IPS DF 6.9 (cell line): Measurements from ENCODE around the gene ERC2.

Experiments used
- DNase-seq: peaks from one replicate; pipeline ENCODE4 v3.0.0-alpha.2; 2013; ENCODE audit warnings: low read depth, low spot score
- H3K27ac ChIP-seq: one replicate; pipeline ENCODE4 v1.5.1; 2013; ENCODE audit warnings: low read length, control low read depth
- H3K27me3 ChIP-seq: 2 replicates; pipeline ENCODE4 v1.6.1; 2013; ENCODE audit warnings: mild to moderate bottlenecking, low read length; ENCODE audit not compliant: control insufficient read depth, insufficient read depth
- H3K36me3 ChIP-seq: 2 replicates; pipeline ENCODE4 v1.6.1; 2013; ENCODE audit warnings: low read length; ENCODE audit not compliant: control insufficient read depth, insufficient read depth
- H3K4me1 ChIP-seq: 2 replicates; pipeline ENCODE4 v1.6.1; 2013; ENCODE audit warnings: low read length; ENCODE audit not compliant: control insufficient read depth, insufficient read depth
- H3K4me3 ChIP-seq: 2 replicates; pipeline ENCODE4 v1.5.1; 2013; ENCODE audit warnings: mild to moderate bottlenecking, low read length
- H3K9me3 ChIP-seq: 2 replicates; pipeline ENCODE4 v1.6.1; 2013; ENCODE audit warnings: low read length, inconsistent platforms; ENCODE audit not compliant: control insufficient read depth, insufficient read depth
- WGBS: extraction: QIAGEN DNeasy Blood & Tissue Kit; methylation state at CpG from one replicate; pipeline ENCODE4 v1.1.7; 2013; ENCODE audit warnings: mixed read lengths, missing lambda C conversion rate; ENCODE audit not compliant: insufficient read length, insufficient coverage; 5-methylcytosine and 5-hydroxymethylcytosine counted together

Gene ERC2

DNA sequence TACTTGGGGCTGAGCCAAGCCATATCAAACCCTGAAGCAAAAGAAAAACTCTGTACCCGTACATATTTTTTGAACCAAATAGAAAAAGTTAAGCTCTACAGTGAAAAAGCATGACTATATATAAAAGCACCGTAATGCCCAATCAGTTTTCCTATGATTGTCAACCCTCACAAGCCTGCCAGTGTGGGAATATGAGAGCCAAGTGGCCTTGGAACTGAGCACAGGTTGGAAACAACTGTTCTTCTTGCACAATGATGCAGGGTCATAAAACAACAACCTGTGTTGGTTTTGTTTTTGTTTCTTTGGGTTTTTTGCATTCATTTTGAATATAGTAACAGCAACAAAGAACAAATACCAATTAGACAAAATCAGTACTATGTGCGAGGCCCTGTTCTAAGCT is 3.5 kb upstream of the ERC2 start:
- WGBS, result no CpG with 5 or more reads among the region's 3 CpGs
- Histone ChIP-seq H3K27me3 (no peaks in the 10 kb centered on the region), H3K4me3 (no peak overlapping the region), H3K4me1 (no peaks in the 10 kb centered on the region), H3K36me3 (no peaks in the 10 kb centered on the region), H3K9me3 (no peaks in the 10 kb centered on the region), H3K27ac (no peak overlapping the region)
- no peak for DNase-seq

DNA sequence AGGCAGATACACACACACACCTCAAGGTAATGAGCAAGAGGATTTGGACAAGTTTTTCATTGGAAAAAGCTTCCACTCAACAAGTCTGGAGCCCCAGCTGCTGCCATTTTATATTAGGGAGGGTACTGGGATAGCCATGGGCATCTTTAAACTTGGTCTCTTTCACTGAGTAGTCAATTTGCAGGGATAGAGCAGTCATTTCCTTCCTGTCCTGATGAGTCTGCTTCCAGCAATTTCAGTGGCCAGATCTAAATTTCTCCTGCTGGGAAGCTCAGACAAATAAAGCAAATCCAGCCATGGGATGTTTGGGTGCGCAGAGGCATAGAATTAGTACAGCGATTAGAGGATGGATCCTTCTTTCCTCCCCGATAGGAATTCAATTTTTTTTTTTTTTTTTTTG is 874 bp upstream of the ERC2 start:
- Histone ChIP-seq H3K4me3 (no peak overlapping the region), H3K27ac (no peak overlapping the region), H3K4me1 (no peaks in the 10 kb centered on the region), H3K36me3 (no peaks in the 10 kb centered on the region), H3K27me3 (no peaks in the 10 kb centered on the region), H3K9me3 (no peaks in the 10 kb centered on the region)
- no peak for DNase-seq
- no CpG with 5 or more reads among the region's 3 CpGs for WGBS

DNA sequence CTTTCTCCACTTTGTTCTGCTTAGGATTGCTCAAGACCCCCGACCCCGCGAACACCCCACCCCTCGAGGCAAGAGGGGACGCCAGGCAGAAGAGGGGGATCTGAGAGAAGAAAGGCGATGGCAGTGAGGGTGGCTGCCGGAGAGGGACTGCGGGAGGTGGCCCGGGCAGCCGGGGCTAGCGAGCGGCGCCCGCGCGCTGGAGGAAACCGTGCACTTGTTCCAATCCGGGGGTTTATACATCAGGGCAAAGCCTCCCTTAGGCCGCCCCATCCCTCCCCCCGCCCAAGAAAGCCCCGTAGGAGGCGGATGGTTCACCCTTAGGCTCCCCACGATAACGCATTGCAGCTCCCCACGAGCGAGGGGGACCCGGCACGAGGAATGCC is 475 bp downstream of the ERC2 start:
- Histone ChIP-seq H3K27me3 (no peaks in the 10 kb centered on the region), H3K27ac (no peak overlapping the region), H3K4me3 (peak overlapping the region; percentile 90), H3K36me3 (no peaks in the 10 kb centered on the region), H3K4me1 (no peaks in the 10 kb centered on the region), H3K9me3 (no peaks in the 10 kb centered on the region)
- WGBS, result no CpG with 5 or more reads among the region's 28 CpGs
- DNase-seq, result no peak

DNA sequence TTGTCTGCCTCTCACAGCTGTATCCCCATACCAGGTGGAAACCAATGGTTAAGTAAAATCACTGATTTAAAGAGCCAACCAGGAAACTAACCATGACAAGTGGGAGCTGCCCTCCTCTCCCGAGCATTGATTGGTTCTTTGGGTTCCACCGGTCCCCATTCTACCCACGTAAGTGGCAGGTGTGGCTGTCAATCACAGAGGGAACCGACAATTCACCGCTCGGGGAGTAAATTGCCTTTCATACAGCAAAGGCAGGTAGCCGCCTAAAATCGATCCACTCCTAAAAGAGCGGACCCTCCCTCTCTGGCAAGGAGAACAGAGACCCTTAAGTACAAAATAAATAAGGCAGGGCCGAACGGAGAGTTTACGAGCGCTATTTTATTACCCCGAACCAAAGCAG is 1.2 kb downstream of the ERC2 start:
- Histone ChIP-seq H3K27me3 (no peaks in the 10 kb centered on the region), H3K27ac (no peak overlapping the region), H3K36me3 (no peaks in the 10 kb centered on the region), H3K4me1 (no peaks in the 10 kb centered on the region), H3K9me3 (no peaks in the 10 kb centered on the region), H3K4me3 (peak overlapping the region; percentile 90; the same call in 1 of the 2 replicates)
- DNase-seq, result peak; percentile 97
- no CpG with 5 or more reads among the region's 14 CpGs for WGBS

DNA sequence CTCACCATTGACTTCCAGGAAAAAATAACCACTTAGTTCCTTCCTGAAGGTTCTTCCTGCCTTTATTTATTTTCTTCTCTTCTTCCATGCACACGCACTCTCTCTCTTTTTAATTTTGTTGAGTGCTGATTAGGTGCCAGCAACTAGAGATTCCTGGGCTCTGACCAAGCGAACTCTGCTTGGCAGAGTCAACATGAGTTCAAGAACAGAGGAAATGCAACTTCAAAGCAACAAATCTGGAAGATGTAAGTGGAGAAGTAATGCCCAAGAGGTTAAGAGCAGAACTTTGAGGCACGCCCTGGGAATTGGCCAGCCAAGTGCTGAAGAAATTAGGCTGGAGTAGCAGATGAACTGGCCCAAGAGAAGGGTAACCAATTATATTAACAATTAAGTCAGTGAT is 8.5 kb downstream of the ERC2 start:
- WGBS, result no CpG with 5 or more reads among the region's 3 CpGs
- no peaks in the 10 kb centered on the region for H3K27me3 ChIP-seq

DNA sequence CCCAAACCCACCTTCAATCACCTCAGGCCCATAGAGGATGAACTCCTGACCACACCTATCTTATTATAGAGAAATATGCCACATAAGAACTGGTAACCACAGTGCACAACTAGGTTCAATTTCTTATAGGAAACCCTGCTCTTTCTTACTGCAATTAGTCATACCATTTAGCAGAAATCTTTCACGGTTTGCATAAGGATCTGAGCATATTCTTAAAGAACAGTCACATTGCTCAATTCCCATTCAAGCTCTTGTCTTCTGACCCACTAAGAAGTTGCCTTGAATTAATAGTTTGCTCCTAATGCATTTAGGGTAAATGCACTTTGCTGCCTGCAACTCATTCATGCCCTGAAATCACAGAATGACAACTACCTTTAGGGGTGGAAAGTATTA is 9.2 kb downstream of the ERC2 start:
- H3K4me3 ChIP-seq, result no peak overlapping the region
- no peaks in the 10 kb centered on the region for H3K27me3 ChIP-seq
- no peaks in the 10 kb centered on the region for H3K36me3 ChIP-seq
- no peak overlapping the region for H3K27ac ChIP-seq
- WGBS, result no CpG with 5 or more reads among the region's 1 CpG
- H3K9me3 ChIP-seq, result no peaks in the 10 kb centered on the region
- peaks cover 5% of the 10 kb centered on the region; the same call in 1 of the 2 replicates for H3K4me1 ChIP-seq
- no peak for DNase-seq

More for the DNA sequence above, 8.5 kb downstream of the ERC2 start:
- no peak overlapping the region for H3K4me3 ChIP-seq
- H3K27ac ChIP-seq, result no peak overlapping the region
- DNase-seq, result no peak
- no peaks in the 10 kb centered on the region for H3K9me3 ChIP-seq
- peaks cover 5% of the 10 kb centered on the region; the same call in 1 of the 2 replicates for H3K4me1 ChIP-seq
- H3K36me3 ChIP-seq, result no peaks in the 10 kb centered on the region

DNA sequence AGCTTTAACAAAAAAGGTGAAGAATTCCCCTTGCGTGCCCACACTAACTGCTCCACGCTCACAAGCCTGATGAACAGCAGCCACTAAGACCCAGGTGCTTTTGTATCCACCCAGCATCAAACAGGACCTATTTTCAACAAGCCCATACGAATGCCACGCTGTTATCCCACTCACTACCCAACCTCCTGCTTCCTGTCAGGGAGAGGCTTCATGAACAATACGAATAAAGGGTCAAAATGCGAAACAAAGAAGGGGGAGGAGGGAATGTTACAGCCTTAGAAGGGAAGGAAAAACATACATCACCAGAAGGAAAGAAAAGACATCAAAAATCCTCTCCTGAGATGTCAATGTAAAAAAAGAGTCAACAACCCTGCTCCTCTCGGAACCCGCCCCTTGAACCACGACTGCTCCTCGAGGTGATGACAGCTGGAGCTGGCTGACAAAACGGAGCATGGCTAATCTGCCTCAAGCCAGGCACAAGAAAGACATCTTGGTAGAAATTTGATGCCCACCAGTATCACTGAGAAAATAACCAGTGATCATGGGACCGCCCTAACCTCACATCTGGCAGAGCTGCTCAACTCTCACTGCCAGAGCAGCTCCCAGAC is 9.7 kb downstream of the ERC2 start:
- Histone ChIP-seq H3K27me3 (no peaks in the 10 kb centered on the region), H3K27ac (no peak overlapping the region), H3K4me3 (no peak overlapping the region), H3K36me3 (no peaks in the 10 kb centered on the region), H3K9me3 (no peaks in the 10 kb centered on the region), H3K4me1 (peaks cover 5% of the 10 kb centered on the region; the same call in 1 of the 2 replicates)
- WGBS, result no CpG with 5 or more reads among the region's 12 CpGs
- no peak for DNase-seq

DNA sequence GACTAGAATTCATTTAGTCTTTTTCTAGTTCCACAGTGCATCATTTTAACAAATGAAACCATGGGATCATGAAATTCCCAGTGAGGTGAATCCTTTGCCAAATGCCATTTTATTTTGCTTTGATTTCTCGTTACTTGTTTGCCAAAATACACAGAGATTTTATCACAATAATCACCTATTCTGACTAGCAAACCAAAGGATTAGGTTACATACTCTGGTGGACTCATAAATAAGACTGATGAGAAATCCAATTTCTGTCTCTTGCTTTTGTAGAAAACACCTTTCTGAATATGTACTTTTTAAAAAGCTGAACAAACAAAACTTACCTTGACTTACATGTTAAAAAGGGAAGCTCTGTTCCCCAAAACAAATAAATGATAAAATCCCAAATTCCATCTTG is 12.2 kb downstream of the ERC2 start:
- H3K27ac ChIP-seq, result no peak overlapping the region
- H3K27me3 ChIP-seq, result no peaks in the 10 kb centered on the region

DNA sequence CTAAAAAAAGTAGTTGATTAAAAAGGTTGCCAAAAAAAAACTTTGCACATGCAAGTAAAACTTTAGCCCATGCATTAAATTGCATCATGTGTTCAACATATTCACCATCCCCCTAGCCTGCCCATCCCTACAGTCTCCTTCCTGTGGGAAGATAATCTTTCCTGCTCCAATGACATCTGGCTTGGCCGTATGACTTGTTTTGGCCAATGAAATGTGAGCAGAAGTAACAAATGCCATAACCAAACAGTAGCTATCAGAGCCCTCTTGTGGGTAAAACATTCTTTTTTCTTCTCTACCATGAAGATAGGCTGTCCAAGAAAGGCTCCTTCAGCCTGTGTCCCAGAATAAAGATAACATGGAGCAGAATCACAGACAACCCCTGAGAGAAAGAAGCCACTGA is 15.3 kb downstream of the ERC2 start:
- WGBS, result no CpG with 5 or more reads among the region's 1 CpG
- Histone ChIP-seq H3K4me1 (no peaks in the 10 kb centered on the region), H3K36me3 (no peaks in the 10 kb centered on the region), H3K27me3 (no peaks in the 10 kb centered on the region), H3K27ac (no peak overlapping the region), H3K9me3 (no peaks in the 10 kb centered on the region), H3K4me3 (no peak overlapping the region)
- no peak for DNase-seq

More for the DNA sequence above, 12.2 kb downstream of the ERC2 start:
- Histone ChIP-seq H3K4me1 (peaks cover 5% of the 10 kb centered on the region; the same call in 1 of the 2 replicates), H3K36me3 (no peaks in the 10 kb centered on the region), H3K9me3 (no peaks in the 10 kb centered on the region), H3K4me3 (no peak overlapping the region)
- WGBS, result no CpG with 5 or more reads among the region's 1 CpG
- no peak for DNase-seq

DNA sequence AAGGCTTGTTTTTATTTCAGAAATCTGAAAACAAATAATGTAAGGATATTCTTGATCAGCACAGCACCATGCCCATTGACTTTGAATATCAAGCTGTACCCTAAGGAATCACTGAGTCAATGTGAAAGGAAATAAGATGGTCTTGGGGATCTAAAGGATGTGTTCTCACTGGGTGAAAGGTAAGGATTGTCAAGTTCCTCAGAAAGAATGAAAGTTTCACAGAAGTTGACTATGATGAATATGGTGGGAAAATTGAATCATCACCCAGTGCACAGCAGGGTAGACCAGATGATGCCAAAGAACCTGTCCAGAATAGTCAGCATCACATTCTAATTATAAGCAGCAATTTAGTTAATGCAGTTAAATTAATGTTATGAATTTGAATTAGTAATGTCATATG is 16.2 kb downstream of the ERC2 start:
- Histone ChIP-seq H3K27ac (no peak overlapping the region), H3K36me3 (no peaks in the 10 kb centered on the region), H3K4me3 (no peak overlapping the region), H3K9me3 (no peaks in the 10 kb centered on the region), H3K27me3 (no peaks in the 10 kb centered on the region), H3K4me1 (no peaks in the 10 kb centered on the region)
- no peak for DNase-seq

DNA sequence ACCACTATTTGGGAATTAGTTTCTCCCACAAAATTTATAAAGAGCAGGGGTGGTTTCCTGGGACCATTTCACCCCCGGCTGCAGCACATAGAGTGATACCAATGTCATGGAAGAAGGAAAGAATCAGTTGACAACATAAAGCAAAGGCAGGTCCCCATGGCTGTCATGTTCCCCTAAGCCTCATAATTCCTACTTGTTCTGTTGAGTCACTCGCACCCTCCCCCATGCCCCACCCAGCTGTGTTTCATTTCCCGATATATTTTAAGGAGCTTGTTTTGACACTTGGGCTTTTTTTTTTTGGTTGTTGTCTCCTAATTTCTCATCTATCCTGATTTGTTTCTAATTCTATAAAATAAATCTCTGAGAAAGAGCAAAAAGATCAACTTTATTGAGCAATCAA is 24.9 kb downstream of the ERC2 start:
- no CpG with 5 or more reads among the region's 3 CpGs for WGBS
- Histone ChIP-seq H3K27ac (no peak overlapping the region), H3K4me1 (no peaks in the 10 kb centered on the region), H3K27me3 (no peaks in the 10 kb centered on the region), H3K36me3 (no peaks in the 10 kb centered on the region), H3K9me3 (no peaks in the 10 kb centered on the region), H3K4me3 (no peak overlapping the region)
- DNase-seq, result no peak
